Measurements from ENCODE around the gene FBXO28.

FBXO28 gene

GRCh38 chr1:224189561-224189960, 75.7 kb downstream of the FBXO28 start:
- DNase-seq (ENCODE audit: low read depth): no peak
- peaks cover 14% of the 10 kb centered on the region for H3K36me3 ChIP-seq (ENCODE audit: control insufficient read depth, insufficient read depth, low read length, severe bottlenecking)
- H3K9ac ChIP-seq (ENCODE audit: low read length): no peak overlapping the region
- H3K4me3 ChIP-seq (ENCODE audit: low read length): no peak overlapping the region
- H3K27me3 ChIP-seq (replicated peaks; ENCODE audit: control insufficient read depth, insufficient read depth, low read length): no peaks in the 10 kb centered on the region
- H3K4me1 ChIP-seq (ENCODE audit: control insufficient read depth, insufficient read depth, low read length): peaks cover 14% of the 10 kb centered on the region
- H3K9me3 ChIP-seq (ENCODE audit: control insufficient read depth, low read length): no peaks in the 10 kb centered on the region

DNA sequence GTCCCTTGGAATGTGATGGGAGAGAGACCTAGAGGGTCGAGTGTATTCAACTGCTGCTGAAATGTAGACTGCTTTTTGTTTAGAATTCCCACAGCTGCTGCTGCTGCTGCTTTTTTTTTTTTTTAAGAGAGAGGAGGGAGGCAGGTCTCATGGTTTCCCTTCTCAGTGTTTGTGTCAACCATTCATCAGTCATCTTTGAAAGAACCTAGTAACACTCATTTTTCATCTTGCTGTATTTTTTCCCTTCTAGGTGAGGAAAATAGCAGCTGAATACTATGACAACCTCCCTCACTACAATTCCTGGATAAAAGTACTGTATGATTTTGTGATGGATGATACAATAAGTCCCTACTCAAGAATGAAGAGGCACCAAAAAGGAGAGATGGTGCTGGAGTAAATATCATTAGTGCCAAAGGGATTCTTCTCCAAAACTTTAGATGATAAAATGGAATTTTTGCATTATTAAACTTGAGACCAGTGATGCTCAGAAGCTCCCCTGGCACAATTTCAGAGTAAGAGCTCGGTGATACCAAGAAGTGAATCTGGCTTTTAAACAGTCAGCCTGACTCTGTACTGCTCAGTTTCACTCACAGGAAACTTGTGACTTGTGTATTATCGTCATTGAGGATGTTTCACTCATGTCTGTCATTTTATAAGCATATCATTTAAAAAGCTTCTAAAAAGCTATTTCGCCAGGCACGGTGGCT, 78.3 kb downstream of the FBXO28 start:
- H3K9me3 ChIP-seq (ENCODE audit: control insufficient read depth, low read length): no peaks in the 10 kb centered on the region
- DNase-seq (ENCODE audit: low read depth): no peak
- no peak overlapping the region for H3K4me3 ChIP-seq (ENCODE audit: low read length)
- H3K9ac ChIP-seq (ENCODE audit: low read length): no peak overlapping the region
- H3K4me1 ChIP-seq (ENCODE audit: control insufficient read depth, insufficient read depth, low read length): peaks cover 5% of the 10 kb centered on the region
- H3K36me3 ChIP-seq (ENCODE audit: control insufficient read depth, insufficient read depth, low read length, severe bottlenecking): peaks cover 14% of the 10 kb centered on the region
- H3K27me3 ChIP-seq (replicated peaks; ENCODE audit: control insufficient read depth, insufficient read depth, low read length): no peaks in the 10 kb centered on the region

DNA sequence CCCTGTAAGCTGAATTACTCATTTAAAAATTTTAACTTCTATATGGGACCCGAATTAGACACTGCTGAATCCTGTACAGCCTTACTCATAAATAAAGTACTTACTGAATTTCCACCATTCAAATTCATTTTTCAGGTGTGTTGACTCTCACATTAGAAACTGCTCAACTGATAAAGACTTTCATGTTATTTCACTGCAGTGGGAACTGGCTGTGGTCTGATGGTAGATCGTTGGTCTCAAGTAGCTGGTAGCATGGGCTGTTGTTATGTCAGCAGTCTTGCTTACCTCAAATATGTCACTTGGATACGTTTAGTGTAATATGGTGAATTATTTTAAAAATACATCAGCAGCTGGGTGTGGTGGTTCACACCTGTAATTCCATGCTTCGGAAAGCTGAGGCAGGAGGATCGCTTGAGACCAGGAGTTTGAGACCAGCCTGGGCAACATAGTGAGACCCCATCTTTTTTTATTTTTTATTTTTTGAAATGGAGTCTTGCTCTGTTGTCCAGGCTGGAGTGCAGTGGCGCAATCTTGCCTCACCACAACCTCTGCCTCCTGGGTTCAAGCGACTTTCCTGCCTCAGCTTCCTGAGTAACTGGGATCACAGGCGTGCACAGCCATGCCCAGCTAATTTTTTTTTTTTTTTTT, 79.5 kb downstream of the FBXO28 start:
- no peak overlapping the region for H3K4me3 ChIP-seq (ENCODE audit: low read length)
- peaks cover 5% of the 10 kb centered on the region for H3K4me1 ChIP-seq (ENCODE audit: control insufficient read depth, insufficient read depth, low read length)
- no peak overlapping the region for H3K9ac ChIP-seq (ENCODE audit: low read length)
- no peak for DNase-seq (ENCODE audit: low read depth)
- peaks cover 14% of the 10 kb centered on the region for H3K36me3 ChIP-seq (ENCODE audit: control insufficient read depth, insufficient read depth, low read length, severe bottlenecking)
- H3K27me3 ChIP-seq (replicated peaks; ENCODE audit: control insufficient read depth, insufficient read depth, low read length): no peaks in the 10 kb centered on the region
- H3K9me3 ChIP-seq (ENCODE audit: control insufficient read depth, low read length): no peaks in the 10 kb centered on the region

DNA sequence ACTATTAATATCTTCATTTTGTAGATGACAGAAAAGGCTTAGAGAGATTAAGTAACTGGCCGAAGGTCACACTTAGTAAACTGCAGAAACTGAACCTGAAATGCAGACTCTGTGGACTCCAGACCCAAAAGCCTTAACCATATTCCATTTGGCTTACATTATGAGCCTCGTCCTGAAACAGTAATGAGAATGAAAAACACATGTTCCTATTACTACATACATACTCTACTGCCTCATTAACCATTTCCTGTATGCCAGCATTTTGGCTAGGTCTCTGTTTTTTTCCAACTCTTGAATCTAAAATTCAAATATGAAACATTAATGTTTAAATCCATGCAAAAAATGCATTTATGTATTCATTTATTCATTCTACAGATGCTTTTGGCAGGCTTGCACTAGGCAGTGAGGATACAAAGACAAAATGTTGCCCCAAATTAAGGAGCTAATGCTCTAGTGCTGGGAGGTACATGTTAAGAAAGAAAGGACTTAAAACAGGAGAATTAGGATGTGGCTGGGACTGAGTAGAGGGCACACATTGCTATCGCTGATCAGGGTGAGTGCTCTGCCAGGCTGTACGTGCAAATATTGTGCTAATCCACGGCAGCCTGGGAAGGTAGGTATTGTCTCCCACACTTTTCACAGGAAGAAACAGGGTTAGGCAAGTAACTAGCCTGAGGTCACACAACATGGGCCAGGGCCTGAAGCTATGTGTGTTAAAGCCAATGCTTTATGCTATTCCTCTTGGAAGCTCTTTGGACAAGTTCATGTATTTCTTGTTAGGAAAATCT, 83.1 kb downstream of the FBXO28 start:
- H3K4me1 ChIP-seq (ENCODE audit: control insufficient read depth, insufficient read depth, low read length): no peaks in the 10 kb centered on the region
- H3K27me3 ChIP-seq (replicated peaks; ENCODE audit: control insufficient read depth, insufficient read depth, low read length): no peaks in the 10 kb centered on the region
- H3K36me3 ChIP-seq (ENCODE audit: control insufficient read depth, insufficient read depth, low read length, severe bottlenecking): peaks cover 11% of the 10 kb centered on the region
- peak; percentile 36 for DNase-seq (ENCODE audit: low read depth)
- no peak overlapping the region for H3K4me3 ChIP-seq (ENCODE audit: low read length)
- H3K9ac ChIP-seq (ENCODE audit: low read length): no peak overlapping the region
- H3K9me3 ChIP-seq (ENCODE audit: control insufficient read depth, low read length): no peaks in the 10 kb centered on the region

DNA sequence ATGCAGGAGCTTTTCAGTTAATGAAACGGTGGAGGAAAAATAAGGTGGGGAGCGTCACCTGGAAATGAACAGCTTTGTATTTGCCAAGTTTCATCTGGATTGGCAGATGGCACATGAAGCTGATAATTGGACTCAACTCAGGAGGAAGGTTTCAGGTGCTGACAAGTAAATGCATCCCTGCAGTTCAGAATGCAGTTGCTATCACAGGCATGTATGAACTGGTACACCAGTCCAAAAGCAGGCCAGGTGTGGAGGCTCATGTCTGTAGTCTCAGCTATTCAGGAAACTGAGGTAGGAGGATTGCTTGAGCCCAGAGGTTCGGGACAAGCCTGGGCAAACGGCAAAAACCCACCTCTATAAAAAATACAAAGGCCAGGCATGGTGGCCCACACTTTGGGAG, 84.7 kb downstream of the FBXO28 start:
- H3K36me3 ChIP-seq (ENCODE audit: control insufficient read depth, insufficient read depth, low read length, severe bottlenecking): peaks cover under 1% of the 10 kb centered on the region
- H3K9me3 ChIP-seq (ENCODE audit: control insufficient read depth, low read length): no peaks in the 10 kb centered on the region
- no peak overlapping the region for H3K9ac ChIP-seq (ENCODE audit: low read length)
- peaks cover 8% of the 10 kb centered on the region for H3K4me1 ChIP-seq (ENCODE audit: control insufficient read depth, insufficient read depth, low read length)
- no peaks in the 10 kb centered on the region for H3K27me3 ChIP-seq (replicated peaks; ENCODE audit: control insufficient read depth, insufficient read depth, low read length)
- DNase-seq (ENCODE audit: low read depth): no peak
- no peak overlapping the region for H3K4me3 ChIP-seq (ENCODE audit: low read length)

- DNase-seq (ENCODE audit: low read depth): no peak
- H3K4me3 ChIP-seq (ENCODE audit: low read length): no peak overlapping the region
- peaks cover 15% of the 10 kb centered on the region for H3K4me1 ChIP-seq (ENCODE audit: control insufficient read depth, insufficient read depth, low read length)
- no peaks in the 10 kb centered on the region for H3K36me3 ChIP-seq (ENCODE audit: control insufficient read depth, insufficient read depth, low read length, severe bottlenecking)
- H3K9ac ChIP-seq (ENCODE audit: low read length): no peak overlapping the region
- H3K9me3 ChIP-seq (ENCODE audit: control insufficient read depth, low read length): no peaks in the 10 kb centered on the region
- H3K27me3 ChIP-seq (replicated peaks; ENCODE audit: control insufficient read depth, insufficient read depth, low read length): no peaks in the 10 kb centered on the region
These were observed 85.8 kb downstream of the FBXO28 start for GRCh38 chr1:224199679-224200078.

DNA sequence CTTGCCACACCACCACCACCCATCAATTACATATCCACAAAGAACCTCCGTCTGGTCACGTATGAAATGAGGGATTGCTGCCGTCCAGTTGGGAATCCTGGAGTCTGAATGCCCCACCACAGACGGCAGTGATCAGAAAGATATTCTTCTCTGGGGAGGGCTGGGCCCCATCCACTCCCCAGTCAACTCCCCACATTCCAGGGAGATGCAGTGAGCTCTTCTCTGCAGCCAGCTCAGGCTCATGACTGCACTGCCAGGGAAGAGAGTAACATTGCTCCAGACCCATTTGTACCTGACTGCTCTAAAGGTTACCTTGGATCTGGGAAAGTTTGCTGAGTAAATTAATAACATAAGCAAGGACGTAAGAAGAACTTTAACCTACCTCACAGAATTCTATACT, 87.5 kb downstream of the FBXO28 start:
- Histone ChIP-seq H3K36me3 (ENCODE audit: control insufficient read depth, insufficient read depth, low read length, severe bottlenecking) (no peaks in the 10 kb centered on the region), H3K27me3 (replicated peaks; ENCODE audit: control insufficient read depth, insufficient read depth, low read length) (no peaks in the 10 kb centered on the region), H3K4me1 (ENCODE audit: control insufficient read depth, insufficient read depth, low read length) (peaks cover 23% of the 10 kb centered on the region), H3K9ac (ENCODE audit: low read length) (no peak overlapping the region), H3K4me3 (ENCODE audit: low read length) (no peak overlapping the region), H3K9me3 (ENCODE audit: control insufficient read depth, low read length) (no peaks in the 10 kb centered on the region)
- no peak for DNase-seq (ENCODE audit: low read depth)

- Histone ChIP-seq H3K27me3 (replicated peaks; ENCODE audit: control insufficient read depth, insufficient read depth, low read length) (no peaks in the 10 kb centered on the region), H3K4me1 (ENCODE audit: control insufficient read depth, insufficient read depth, low read length) (peaks cover 23% of the 10 kb centered on the region), H3K9me3 (ENCODE audit: control insufficient read depth, low read length) (no peaks in the 10 kb centered on the region), H3K9ac (ENCODE audit: low read length) (no peak overlapping the region), H3K4me3 (ENCODE audit: low read length) (no peak overlapping the region), H3K36me3 (ENCODE audit: control insufficient read depth, insufficient read depth, low read length, severe bottlenecking) (no peaks in the 10 kb centered on the region)
- no peak for DNase-seq (ENCODE audit: low read depth)
These were observed 87.9 kb downstream of the FBXO28 start for GRCh38 chr1:224201853-224202252.

DNA sequence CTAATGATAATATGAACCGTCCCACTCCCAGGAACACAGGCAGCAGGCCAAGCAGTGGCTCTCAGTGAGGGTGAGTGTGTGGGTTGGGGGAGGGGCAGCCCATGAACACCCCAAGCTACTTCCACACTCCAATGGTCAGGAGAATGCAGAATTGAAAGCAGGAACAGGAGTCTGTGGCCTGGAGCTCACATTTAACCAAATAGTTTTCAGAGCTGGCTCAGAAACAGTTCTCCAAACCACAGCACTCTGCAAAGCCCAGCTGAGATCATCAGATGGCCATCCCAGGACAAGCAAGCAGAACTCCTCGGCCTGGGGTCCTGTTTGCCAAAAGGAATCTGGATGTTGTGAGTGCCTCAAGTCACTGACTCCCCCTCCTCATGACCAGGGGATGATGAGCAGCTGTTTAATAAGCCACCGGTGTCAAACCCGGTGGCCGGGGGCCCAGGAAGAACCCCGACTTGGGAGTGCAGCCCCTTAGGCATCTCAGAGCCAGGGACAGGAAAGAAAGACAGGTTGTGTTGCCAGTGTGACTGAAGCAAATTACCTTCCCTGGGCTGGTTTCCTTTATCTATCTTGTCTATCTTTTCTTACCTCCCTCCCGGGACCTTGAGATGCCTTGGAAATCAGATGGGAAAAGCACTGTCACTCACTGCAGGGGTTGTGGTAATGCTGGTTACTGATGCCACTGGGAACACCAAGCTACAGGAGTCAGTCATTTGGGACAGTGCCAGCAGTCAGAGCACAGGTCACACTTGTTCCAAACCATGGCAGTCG, 89.5 kb downstream of the FBXO28 start:
- no peaks in the 10 kb centered on the region for H3K36me3 ChIP-seq (ENCODE audit: control insufficient read depth, insufficient read depth, low read length, severe bottlenecking)
- H3K4me1 ChIP-seq (ENCODE audit: control insufficient read depth, insufficient read depth, low read length): peaks cover 23% of the 10 kb centered on the region
- no peaks in the 10 kb centered on the region for H3K9me3 ChIP-seq (ENCODE audit: control insufficient read depth, low read length)
- H3K4me3 ChIP-seq (ENCODE audit: low read length): no peak overlapping the region
- H3K9ac ChIP-seq (ENCODE audit: low read length): no peak overlapping the region
- no peaks in the 10 kb centered on the region for H3K27me3 ChIP-seq (replicated peaks; ENCODE audit: control insufficient read depth, insufficient read depth, low read length)
- DNase-seq (ENCODE audit: low read depth): peak; percentile 56

DNA sequence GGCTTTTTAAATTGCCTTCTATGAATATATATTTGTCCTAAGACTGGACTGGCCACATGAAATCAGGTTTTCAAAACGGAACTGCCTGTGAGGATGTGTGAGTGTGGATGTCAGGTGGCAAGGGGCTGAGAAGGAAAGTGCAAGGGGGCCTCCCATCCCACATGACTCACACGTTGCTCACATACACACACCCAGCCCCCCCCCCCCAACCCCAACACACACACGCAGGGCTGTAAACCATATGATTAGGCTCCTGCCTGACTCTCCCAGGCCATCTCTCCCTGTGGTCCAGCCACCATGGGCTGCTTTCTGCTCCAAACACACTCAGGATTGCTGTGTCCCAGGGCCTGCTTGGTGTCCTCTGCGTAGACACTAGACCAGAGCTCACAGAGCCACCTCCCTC, 91.5 kb downstream of the FBXO28 start:
- H3K27me3 ChIP-seq (replicated peaks; ENCODE audit: control insufficient read depth, insufficient read depth, low read length): no peaks in the 10 kb centered on the region
- no peaks in the 10 kb centered on the region for H3K36me3 ChIP-seq (ENCODE audit: control insufficient read depth, insufficient read depth, low read length, severe bottlenecking)
- peak; percentile 64 for DNase-seq (ENCODE audit: low read depth)
- H3K4me1 ChIP-seq (ENCODE audit: control insufficient read depth, insufficient read depth, low read length): peaks cover 23% of the 10 kb centered on the region
- peak overlapping the region; percentile 54 for H3K9ac ChIP-seq (ENCODE audit: low read length)
- no peaks in the 10 kb centered on the region for H3K9me3 ChIP-seq (ENCODE audit: control insufficient read depth, low read length)
- H3K4me3 ChIP-seq (ENCODE audit: low read length): peak overlapping the region; percentile 63

Measured in adipocyte (in vitro differentiated cells).